ENCODE results near the gene CREB3L2.

- TF ChIP-seq CTCF (IDR thresholded peaks at IDR 0.05) (no peak), POLR2A (IDR thresholded peaks at IDR 0.05) (no peak), EP300 (IDR thresholded peaks at IDR 0.05; ENCODE audit: low read depth) (no peak), POLR2AphosphoS5 (IDR thresholded peaks at IDR 0.05) (no peak)
Measured at GRCh38 chr7:137904833-137905232, 97.1 kb downstream of the CREB3L2 start.
